Suprapubic skin (tissue), 4 donors: ENCODE measurements around the gene GRM7.

Experiments used
- CTCF ChIP-seq, 2 donors: fragments of 200-600 bp in 1 of 2; fragments of 450-650 bp in 1 of 2; sonication (generic) in 1 of 2; IDR thresholded peaks; one replicate each; pipeline ENCODE4 v1.5.1; 2016 to 2019; ENCODE audit warnings: antibody characterized with exemption in 2 of 2, mild to moderate bottlenecking in 1 of 2, moderate library complexity in 1 of 2
- EP300 ChIP-seq: sonication (generic); formaldehyde crosslinking; IDR thresholded peaks from one replicate; pipeline ENCODE4 v1.6.1; 2017; ENCODE audit warnings: antibody characterized with exemption
- POLR2A ChIP-seq, 2 donors: fragments of 450-650 bp; IDR thresholded peaks; one replicate each; pipeline ENCODE4 v1.6.1; 2017; ENCODE audit warnings: antibody characterized with exemption in 2 of 2, mild to moderate bottlenecking in 2 of 2, moderate library complexity in 2 of 2
- POLR2AphosphoS5 ChIP-seq, 3 donors: sonication (generic); formaldehyde crosslinking; IDR thresholded peaks; one replicate each; pipeline ENCODE4 v1.6.1; 2017; ENCODE audit warnings: antibody characterized with exemption in 3 of 3

- TF ChIP-seq CTCF (IDR thresholded peaks at IDR 0.05) (no peak), POLR2A (IDR thresholded peaks at IDR 0.05) (no peak), EP300 (no peak), POLR2AphosphoS5 (IDR thresholded peaks at IDR 0.05) (no peak)
These were observed 536.2 kb downstream of the GRM7 start for GRCh38 chr3:7397097-7397496.
